Hepatocyte (in vitro differentiated cells): ENCODE results near the gene COQ10B. TPM values are rescaled to one million over a fixed set of nuclear protein-coding genes. Genes with fewer than 3 reads are reported as not detected.

Experiments used
- DNase-seq: peaks from one replicate; pipeline ENCODE4 v3.0.0-alpha.2; 2016; ENCODE audit warnings: low spot score
- H2AFZ ChIP-seq: fragments of 200-600 bp; sonication (generic); 2 replicates; pipeline ENCODE4 v1.6.0; 2016; ENCODE audit warnings: antibody characterized with exemption, mild to moderate bottlenecking
- H3K27ac ChIP-seq: fragments of 200-600 bp; sonication (generic); 2 replicates; pipeline ENCODE4 v1.5.1; 2016; ENCODE audit warnings: mild to moderate bottlenecking
- H3K27me3 ChIP-seq: fragments of 200-600 bp; sonication (generic); 2 replicates; pipeline ENCODE4 v1.6.1; 2016
- H3K36me3 ChIP-seq: fragments of 200-600 bp; sonication (generic); replicated peaks from 2 replicates; pipeline ENCODE4 v1.5.1; 2016; ENCODE audit warnings: low read depth; ENCODE audit not compliant: insufficient read depth
- H3K4me1 ChIP-seq: fragments of 200-600 bp; sonication (generic); 2 replicates; pipeline ENCODE4 v1.5.1; 2016; ENCODE audit warnings: mild to moderate bottlenecking, moderate library complexity; ENCODE audit not compliant: insufficient read depth
- H3K4me2 ChIP-seq: fragments of 200-600 bp; sonication (generic); 2 replicates; pipeline ENCODE4 v1.6.0; 2016
- H3K4me3 ChIP-seq: fragments of 200-600 bp; sonication (generic); 2 replicates; pipeline ENCODE4 v1.5.1; 2016; ENCODE audit warnings: mild to moderate bottlenecking
- H3K79me2 ChIP-seq: fragments of 200-600 bp; sonication (generic); 2 replicates; pipeline ENCODE4 v1.6.0; 2017; ENCODE audit warnings: mild to moderate bottlenecking
- H3K9me2 ChIP-seq: fragments of 200-600 bp; sonication (generic); replicated peaks from 2 replicates; pipeline ENCODE4 v1.6.0; 2017; ENCODE audit warnings: mild to moderate bottlenecking; ENCODE audit not compliant: insufficient read depth
- H3K9me3 ChIP-seq: fragments of 200-600 bp; sonication (generic); 2 replicates; pipeline ENCODE4 v1.5.1; 2016; ENCODE audit warnings: low read depth, mild to moderate bottlenecking
- H4K20me1 ChIP-seq: fragments of 200-600 bp; sonication (generic); 2 replicates; pipeline ENCODE4 v1.6.0; 2016; ENCODE audit warnings: mild to moderate bottlenecking; ENCODE audit not compliant: insufficient read depth, poor library complexity, severe bottlenecking
- CTCF ChIP-seq: fragments of 200-600 bp; sonication (generic); IDR thresholded peaks from 2 replicates; pipeline ENCODE4 v1.5.1; 2016; ENCODE audit warnings: antibody characterized with exemption, mild to moderate bottlenecking; ENCODE audit not compliant: poor library complexity
- EZH2 ChIP-seq: fragments of 200-600 bp; sonication (generic); IDR thresholded peaks from 2 replicates; pipeline ENCODE4 v1.6.1; 2016; ENCODE audit warnings: antibody characterized with exemption, mild to moderate bottlenecking, borderline replicate concordance
- EZH2phosphoT487 ChIP-seq: fragments of 200-600 bp; sonication (generic); IDR thresholded peaks from one replicate; pipeline ENCODE4 v1.6.1; 2018; ENCODE audit warnings: antibody characterized with exemption, mild to moderate bottlenecking, low read depth, moderate library complexity; ENCODE audit not compliant: unreplicated experiment, severe bottlenecking
- WGBS: methylation state at CpG from one replicate; pipeline ENCODE4 v1.1.6; 2016; ENCODE audit warnings: low lambda C conversion rate; ENCODE audit errors: missing lambda C conversion rate; 5-methylcytosine and 5-hydroxymethylcytosine counted together
- polyA plus RNA-seq: library from polyadenylated mRNA; unstranded; fragments of >200 nt; fragmentation: Nextera tagmentation; extraction: Ambion mirVana; gene quantifications from 2 replicates; pipeline ENCODE4 v1.2.1, GENCODE V29; 2016
- total RNA-seq: library from RNA; depleted of rRNA; stranded (reverse); fragments of >200 nt; gene quantifications from 2 replicates; pipeline ENCODE4 v1.2.3, GENCODE V29; 2014

The COQ10B gene
- total and polyA plus RNA-seq, 2 experiments from 2014 or later = 40.7 to 44.4 TPM

- no peak overlapping the region for H3K4me2 ChIP-seq
- TF ChIP-seq CTCF = no peak
- no peak for TF ChIP-seq EZH2phosphoT487
- no peak for TF ChIP-seq EZH2
- 98% methylated on average over 6 of the region's 6 CpGs for WGBS
- no peak overlapping the region for H3K4me3 ChIP-seq
- peaks cover 13% of the 10 kb centered on the region for H3K4me1 ChIP-seq
- H2AFZ ChIP-seq = no peak overlapping the region
- H3K9me2 ChIP-seq = no peaks in the 10 kb centered on the region
- no peaks in the 10 kb centered on the region for H3K9me3 ChIP-seq
- DNase-seq = no peak
- H3K36me3 ChIP-seq = no peaks in the 10 kb centered on the region
- no peaks in the 10 kb centered on the region for H3K27me3 ChIP-seq
- peaks cover 4% of the 10 kb centered on the region for H4K20me1 ChIP-seq
- peaks cover 50% of the 10 kb centered on the region for H3K79me2 ChIP-seq
- no peak overlapping the region for H3K27ac ChIP-seq
These were observed 51.2 kb downstream of the COQ10B start for GRCh38 chr2:197504512-197504911.

- H3K27me3 ChIP-seq = no peaks in the 10 kb centered on the region
- TF ChIP-seq EZH2 (no peak), EZH2phosphoT487 (no peak), CTCF (no peak)
- peaks cover 9% of the 10 kb centered on the region for H3K4me1 ChIP-seq
- H2AFZ ChIP-seq = no peak overlapping the region
- peaks cover 4% of the 10 kb centered on the region for H4K20me1 ChIP-seq
- H3K9me2 ChIP-seq = no peaks in the 10 kb centered on the region
- no peak for DNase-seq
- no peak overlapping the region for H3K4me3 ChIP-seq
- H3K36me3 ChIP-seq = no peaks in the 10 kb centered on the region
- peaks cover 38% of the 10 kb centered on the region for H3K79me2 ChIP-seq
- no peaks in the 10 kb centered on the region for H3K9me3 ChIP-seq
- 88% methylated on average over 5 of the region's 5 CpGs for WGBS
- no peak overlapping the region for H3K27ac ChIP-seq
- no peak overlapping the region for H3K4me2 ChIP-seq
These were observed 53.3 kb downstream of the COQ10B start for GRCh38 chr2:197506658-197507057.

GRCh38 chr2:197513915-197514314 lies 60.6 kb downstream of the COQ10B start:
- Histone ChIP-seq H3K4me1 (peaks cover 15% of the 10 kb centered on the region), H2AFZ (no peak overlapping the region), H3K36me3 (no peaks in the 10 kb centered on the region), H4K20me1 (peaks cover 7% of the 10 kb centered on the region), H3K9me2 (no peaks in the 10 kb centered on the region), H3K27me3 (no peaks in the 10 kb centered on the region), H3K4me3 (no peak overlapping the region), H3K27ac (no peak overlapping the region), H3K9me3 (no peaks in the 10 kb centered on the region), H3K79me2 (peaks cover 30% of the 10 kb centered on the region), H3K4me2 (no peak overlapping the region)
- no peak for DNase-seq
- WGBS = 79% methylated on average over 5 of the region's 5 CpGs
- TF ChIP-seq EZH2 = no peak
- no peak for TF ChIP-seq EZH2phosphoT487
- TF ChIP-seq CTCF = no peak

- no peaks in the 10 kb centered on the region for H3K27me3 ChIP-seq
- no peaks in the 10 kb centered on the region for H3K9me2 ChIP-seq
- peaks cover 15% of the 10 kb centered on the region for H4K20me1 ChIP-seq
- H3K79me2 ChIP-seq = peaks cover 38% of the 10 kb centered on the region
- H3K27ac ChIP-seq = peak overlapping the region; percentile 79
- no peak for TF ChIP-seq EZH2
- no peak for TF ChIP-seq CTCF
- TF ChIP-seq EZH2phosphoT487 = no peak
- peak overlapping the region; percentile 83 for H3K4me2 ChIP-seq
- H3K4me1 ChIP-seq = peaks cover 15% of the 10 kb centered on the region
- H3K4me3 ChIP-seq = no peak overlapping the region
- DNase-seq = no peak
- WGBS = 70% methylated on average over 3 of the region's 3 CpGs
- peak overlapping the region; percentile 84 for H2AFZ ChIP-seq
- no peaks in the 10 kb centered on the region for H3K9me3 ChIP-seq
- no peaks in the 10 kb centered on the region for H3K36me3 ChIP-seq
These were observed 61.4 kb downstream of the COQ10B start for GRCh38 chr2:197514754-197515153.
